ENCODE data around the gene BOC.

Gene BOC

DNA sequence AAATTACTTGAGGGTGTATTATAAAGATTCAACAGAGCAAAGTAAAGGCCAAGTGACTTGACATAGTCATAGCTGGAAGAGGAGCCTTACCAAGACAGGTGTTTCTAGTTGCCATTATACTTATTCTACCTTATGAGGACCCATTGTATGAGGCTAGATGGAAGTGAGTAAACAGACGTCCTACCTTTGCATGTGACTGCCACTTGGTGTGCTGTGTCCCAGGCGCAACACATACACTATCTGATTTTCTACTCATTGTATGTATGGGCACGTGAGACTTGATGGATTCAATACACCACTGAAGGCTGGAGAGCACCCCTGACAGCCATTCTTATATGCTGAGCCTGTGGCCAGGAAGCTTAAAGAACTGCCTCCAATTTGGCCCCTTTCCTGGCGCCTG is 40.5 kb downstream of the BOC start:
- DNase-seq (ENCODE audit: low spot score): no peak

DNA sequence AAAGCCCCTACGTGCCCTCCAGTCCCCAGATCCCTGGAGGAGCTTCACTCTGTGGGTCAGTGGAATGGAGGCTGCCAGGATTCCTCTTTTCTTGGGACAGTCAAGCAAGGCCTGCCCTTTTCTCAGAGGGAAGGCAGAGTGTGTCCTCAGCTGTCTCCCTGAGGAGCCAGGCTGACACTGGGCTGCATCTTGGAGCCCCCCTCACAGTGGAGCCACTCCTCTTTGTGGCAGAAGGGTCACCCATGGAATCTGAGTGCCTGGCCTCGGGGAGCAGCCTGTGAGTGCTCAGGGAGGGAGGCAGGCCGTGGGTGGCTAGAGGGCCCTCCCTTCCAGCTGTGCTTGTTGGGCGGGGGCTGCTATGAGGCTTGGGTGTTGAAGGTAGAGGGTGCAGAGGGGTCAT is 41.2 kb downstream of the BOC start:
- no peak for DNase-seq (ENCODE audit: low spot score)

DNA sequence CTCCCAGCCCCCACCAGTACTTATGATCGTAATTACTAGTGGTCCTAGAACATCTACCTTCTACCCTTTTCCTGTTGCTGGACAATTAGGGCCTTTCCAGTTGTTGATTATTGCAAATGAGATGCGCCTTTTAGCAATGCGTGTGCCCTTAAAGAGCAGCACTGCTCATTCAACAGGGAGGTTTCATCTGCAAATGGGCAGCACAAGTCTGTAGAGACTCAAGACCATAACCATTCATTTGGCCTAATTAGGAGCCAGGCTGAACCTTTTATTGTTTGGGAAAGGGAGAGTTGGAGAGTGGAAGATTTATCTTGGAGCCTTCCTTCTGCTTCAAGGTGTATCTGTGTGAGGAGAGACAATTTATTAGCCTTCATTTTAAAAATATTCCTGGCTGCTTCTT is 42.3 kb downstream of the BOC start:
- DNase-seq (ENCODE audit: low spot score): no peak

DNA sequence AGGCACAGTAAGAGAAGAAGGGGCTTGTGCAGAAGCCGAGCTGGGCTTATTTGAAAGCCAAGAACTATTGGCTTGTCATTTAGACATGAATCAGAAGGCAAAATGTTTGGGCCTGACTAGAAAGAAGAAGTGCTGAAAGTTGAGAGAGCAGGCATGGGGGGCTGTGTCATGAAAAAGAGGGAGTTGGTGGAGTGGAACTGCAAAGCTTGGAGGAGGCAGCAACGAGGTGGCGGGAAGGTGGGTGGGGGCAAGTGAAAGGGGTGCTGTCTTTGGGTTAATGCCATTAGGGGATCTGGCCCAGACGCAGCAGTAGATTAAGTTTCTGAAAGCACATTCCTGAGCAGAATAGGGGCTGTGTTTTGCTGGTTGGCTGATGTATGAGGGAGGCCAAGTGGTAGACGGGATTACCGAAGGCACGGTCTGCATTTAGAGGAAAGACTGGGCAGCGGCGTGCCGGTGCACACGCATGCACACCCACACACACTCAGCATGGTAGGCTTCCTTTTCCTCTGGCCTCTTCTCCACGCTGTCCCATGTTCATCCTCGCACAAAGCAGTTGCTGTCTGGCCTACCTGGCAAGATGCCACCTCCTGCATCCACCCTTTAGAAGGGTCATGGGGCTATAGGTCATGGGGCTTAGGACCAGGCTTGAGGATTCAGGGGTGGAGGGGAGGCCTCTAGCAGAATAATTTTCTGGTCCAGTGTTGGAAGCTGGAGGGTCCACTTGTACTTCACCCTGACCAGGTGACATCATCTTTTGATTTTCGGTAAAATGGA is 43.0 kb downstream of the BOC start:
- peak; percentile 50 for DNase-seq (ENCODE audit: low spot score)

DNA sequence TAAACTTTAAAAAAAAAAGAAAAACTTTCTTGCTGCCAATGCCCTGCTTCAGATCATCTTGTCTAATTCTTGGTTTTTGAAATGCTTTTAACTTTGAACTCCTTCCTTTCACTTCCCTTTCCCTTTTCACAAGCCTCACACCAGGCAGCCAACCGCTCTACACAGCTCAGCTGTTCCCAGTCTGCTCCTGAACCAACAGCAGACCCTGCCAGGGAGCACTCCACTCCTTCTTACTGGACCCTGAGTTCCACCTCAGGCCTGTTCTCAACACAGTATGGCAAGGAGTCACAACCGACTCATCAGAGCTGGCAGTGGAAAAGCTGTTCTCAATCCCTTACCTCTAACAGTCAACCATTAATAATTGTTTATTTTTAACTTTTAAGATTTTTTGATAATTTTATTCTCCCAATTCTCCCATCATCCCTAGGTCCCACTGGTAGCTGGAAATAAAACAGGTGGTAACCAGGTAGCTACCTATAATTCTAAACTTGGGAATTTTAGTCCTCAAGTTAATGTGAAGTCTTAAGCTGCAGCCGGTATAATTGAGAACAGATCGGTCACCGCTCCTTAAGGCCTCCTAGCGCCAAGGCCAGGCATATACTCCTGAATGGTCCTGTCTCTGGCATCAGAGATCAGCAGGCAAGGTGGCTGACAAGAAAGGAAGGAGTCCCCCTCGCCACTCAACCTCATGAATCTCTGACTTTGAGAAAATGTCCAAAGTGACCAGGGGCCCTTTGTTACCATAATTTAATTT is 43.9 kb downstream of the BOC start:
- peak; percentile 38 for DNase-seq (ENCODE audit: low spot score)

DNA sequence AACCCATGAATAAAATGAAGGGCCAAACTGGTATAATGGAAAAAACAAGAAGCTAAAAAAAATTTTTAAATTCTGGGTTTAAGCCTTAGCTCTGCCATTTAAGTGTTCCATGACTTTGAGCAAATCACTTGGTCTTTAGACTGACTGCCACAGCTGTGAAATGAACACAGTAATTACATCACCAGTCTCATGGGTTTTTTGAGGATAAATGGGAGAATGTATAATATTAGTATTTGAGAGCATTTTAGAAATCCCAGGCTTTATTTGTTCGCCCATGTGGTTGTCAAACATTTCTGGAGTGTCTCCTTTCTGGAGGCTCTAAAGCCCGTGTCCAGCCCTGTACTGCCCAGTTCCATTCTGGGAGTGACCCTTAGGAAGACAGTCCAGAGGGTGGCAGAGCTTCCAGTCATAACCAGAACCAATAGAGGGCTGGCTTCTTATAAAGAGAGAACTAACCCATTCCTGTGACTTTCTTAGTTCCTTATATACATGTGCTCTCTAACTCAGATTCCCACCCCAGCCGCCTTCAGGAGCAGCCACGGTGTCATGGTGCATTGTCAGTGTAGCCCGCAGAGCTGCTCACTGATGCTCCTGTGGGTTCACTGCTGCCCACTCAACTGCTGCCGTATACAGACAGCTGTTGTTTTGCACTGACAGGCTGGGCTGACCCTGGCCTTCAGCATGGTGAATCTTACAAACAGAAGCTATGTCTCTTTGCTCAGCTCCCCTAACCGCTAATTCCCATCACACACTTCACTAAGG is 44.7 kb downstream of the BOC start:
- no peak for DNase-seq (ENCODE audit: low spot score)

DNA sequence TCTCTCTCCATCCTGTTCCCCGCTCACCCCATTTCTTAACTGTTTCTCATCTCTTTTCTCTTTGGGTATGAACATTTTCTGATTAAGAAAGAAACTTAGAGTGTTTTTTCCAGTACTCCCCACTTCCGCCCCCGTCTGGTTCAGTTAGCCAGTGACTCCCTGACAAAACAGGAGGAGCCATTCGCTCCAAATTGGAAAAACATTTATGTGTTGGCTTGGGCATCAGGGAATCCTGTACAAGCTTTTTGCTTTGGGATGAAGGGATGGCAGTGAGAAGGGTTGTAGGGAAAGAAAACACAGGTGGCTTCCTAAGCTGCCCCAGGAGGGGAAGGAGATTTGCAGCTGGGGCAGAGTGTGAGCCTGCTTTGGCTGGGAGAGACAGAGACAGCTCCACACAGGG is 47.0 kb downstream of the BOC start:
- DNase-seq (ENCODE audit: low spot score): no peak

DNA sequence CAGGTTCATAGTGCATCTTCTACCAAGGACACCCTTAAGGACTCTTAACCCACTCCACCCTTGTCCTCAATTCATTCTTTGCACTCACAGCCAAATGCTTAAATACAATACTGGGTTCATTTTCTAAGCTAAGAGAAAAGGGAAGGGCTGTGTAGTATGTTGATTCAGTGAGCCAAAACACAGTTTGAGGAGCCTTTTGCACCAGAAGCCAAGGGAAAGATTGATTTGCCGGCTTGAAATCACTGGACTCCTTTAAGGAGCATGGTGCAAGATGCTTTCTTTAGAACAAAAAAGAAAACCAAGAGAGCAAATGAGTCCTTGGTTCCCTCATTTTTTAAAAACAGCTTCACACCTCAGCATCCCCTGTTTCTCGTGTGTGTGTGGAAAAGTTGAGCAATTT is 47.8 kb downstream of the BOC start:
- DNase-seq (ENCODE audit: low spot score): no peak

DNA sequence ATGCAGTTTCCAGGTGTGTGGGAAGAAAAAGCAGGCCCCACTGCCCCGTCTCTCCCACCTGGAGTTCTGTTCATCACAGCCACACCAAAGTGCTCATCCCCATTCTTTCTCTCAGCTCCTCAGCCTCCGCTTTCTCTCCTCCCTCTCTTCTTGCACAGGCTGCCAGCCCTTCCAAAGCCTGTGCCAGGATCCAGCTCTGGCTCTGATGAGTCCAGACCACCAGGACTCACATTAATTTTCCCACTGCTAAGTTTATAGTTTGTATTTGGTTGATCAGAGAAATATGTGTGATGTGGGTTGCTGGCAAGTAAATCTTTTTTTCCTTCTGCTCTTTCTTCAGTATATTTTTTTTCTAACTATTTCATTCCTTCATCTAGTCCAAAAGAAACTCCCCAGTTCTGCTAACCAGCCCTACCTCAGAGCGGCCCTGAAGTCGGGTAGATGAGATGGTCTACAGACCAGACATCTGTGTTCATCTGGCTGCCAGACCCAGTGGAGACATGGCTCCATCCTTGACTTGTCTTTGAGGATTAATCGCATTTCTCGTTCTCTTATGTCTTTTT is 49.8 kb downstream of the BOC start:
- DNase-seq (ENCODE audit: low spot score): no peak

DNA sequence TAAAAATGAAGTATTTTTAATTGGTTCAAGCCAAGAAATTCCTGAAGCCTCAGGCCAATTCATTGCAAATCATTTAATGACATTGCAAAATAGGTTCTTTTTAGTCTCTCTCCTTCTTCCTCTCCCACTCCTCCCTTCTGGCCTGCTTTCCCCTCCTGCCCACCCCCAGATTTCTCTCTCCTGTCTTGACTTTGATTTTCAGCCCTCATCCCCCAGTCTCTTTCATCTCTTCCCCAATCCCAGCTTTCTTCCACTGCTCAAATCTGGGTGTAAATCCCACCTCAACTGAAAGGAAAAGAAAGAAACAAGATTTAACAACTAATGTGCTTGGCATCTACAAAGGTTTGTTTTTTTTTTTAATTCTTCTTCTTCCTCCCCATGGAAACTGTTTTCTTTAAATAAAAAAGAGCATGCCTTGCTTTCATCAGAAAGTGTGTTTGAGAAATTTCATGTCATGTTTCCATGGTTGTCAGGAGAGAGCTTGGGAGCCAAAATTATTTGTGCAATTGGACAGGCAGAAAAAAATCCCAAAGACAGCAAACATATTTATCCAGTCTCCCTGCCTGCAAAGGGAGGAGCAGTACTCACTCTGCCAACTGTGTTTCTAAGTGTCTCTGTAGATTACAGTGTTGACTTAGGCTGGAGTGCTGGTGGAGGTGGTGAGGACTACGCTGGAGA is 50.4 kb downstream of the BOC start:
- DNase-seq (ENCODE audit: low spot score): no peak

DNA sequence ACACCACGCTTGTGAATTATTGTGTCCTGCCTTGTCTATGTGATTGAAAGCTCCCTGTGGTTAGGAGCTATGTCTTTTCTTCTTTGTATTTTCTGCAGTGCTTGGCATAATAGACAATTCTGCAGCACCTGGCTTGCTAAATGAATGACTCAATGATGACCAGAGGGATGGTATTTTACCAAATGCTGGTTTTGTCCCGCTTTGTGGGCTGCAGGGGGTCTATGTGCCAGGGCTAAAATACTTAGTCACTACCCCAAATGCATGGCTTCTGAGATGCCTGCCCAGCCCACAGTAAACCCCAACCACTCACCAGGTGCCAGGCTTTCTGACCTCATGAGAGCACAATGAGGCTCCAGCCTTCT is 50.9 kb downstream of the BOC start:
- no peak for DNase-seq (ENCODE audit: low spot score)

DNA sequence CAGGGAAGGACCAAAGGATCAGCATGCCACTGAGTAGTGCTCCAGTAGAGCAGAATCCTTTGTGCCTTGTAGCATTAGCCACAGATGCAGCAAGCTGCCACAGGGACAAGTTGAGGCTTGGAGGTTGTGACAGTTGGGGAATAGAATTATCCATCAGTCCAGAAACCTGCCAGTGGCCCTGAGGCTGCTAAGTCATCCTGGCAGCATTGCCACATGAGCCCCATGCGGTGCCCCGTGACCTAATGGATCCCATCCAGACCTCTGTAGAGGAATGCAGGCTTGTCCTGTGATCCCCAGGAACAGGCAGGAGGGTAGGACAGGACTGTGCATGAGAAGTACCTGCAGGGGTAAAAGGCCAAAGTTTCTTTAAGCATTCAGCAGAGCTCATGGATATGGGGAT is 51.7 kb downstream of the BOC start:
- DNase-seq (ENCODE audit: low spot score): no peak

DNA sequence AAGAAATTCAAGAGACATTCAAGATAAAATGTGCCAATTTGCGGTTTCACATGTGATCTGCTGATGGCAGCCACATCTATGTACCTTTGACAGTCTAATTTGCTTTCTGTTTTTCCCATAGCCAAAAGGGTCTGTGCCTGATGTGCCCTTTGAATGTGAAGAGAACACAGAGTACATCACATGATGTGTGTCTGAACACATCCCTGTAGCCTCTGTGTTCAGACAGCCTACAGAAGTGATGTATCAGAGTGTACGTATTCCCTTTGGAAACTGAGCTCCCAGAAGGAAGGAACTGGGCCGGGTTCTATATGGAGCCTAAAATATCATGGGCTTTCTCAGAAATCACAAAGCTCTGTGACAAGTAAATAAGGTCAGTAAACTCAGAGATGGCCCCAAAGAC is 52.4 kb downstream of the BOC start:
- no peak for DNase-seq (ENCODE audit: low spot score)

DNA sequence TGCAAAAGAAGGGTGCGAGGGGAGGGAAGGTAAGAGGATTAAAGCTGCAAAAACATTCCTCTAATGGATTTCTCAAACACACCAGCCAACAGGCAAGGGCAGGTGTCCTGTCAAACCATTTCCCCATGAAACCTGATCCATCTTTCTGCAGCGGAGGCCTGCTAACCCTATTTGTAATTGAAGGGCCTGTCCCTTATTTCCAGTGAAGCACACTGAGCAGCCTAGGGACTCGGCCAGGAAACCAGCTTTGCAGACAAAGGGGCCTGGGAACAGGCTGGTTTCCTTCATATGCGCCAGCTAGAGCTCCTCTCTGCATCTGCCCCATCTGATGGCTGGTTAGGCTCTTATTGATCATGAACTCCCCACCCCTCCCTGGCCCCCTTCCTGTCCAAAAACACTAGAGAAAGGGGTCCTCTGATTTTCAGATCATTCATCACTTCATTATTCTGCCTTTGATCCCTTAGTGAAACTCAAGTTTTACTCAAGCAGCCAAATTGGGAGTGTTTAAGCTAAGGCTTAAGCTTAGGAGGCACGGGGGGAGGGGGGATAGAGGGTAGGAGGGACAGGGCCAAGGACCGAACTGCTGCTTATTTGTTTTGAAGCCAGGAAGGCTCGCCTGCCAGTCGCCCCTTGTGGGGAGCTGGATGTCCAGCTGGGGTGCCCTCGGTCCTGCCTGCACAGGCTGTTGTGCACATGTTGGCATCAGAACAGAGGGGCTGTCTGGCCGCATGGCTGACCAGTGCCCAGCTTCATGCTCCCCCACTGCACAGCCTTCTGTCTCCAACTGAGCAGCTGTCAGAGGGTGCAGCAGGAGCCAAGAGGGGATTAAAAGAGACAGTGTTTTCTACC is 53.1 kb downstream of the BOC start:
- DNase-seq (ENCODE audit: low spot score): peak; percentile 69

DNA sequence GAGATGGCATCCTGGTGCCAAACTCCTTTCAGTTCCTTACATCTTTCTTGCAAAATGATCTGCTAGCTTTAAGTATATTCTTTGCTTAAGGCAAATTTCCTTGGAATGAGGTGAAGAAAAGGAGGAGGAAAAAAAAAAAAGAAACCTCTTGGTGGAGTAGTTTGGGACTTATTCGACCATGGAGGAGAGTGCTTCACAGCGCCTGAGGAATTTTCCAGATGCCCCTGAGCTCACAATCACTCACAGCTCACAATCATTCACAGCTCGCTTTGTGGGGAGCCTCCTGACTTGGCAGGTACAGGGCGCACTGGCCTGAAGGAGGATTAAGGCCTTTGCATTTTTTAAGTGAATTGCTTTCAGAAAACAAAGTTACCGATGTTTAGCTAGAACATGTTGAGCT is 53.9 kb downstream of the BOC start:
- DNase-seq (ENCODE audit: low spot score): no peak

DNA sequence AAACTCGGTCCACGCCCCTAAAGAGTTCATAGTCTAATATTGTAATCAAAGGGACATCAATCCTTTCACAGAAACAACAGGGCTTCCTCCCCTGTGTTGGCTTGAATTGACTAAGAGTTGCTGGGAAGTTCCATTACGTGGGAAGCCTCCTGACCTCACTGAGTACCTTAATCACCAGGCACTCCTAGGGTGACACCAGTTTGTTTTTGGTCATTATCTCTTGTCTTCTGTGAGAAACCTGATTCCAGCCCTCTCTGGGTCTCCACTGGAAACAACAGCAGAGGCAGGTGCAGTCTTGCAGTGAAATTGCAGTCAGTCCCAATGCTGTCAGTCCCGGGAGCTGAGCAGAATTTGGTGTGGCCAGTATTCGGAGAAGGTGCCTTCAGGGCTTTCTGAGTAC is 55.4 kb downstream of the BOC start:
- no peak for DNase-seq (ENCODE audit: low spot score)

DNA sequence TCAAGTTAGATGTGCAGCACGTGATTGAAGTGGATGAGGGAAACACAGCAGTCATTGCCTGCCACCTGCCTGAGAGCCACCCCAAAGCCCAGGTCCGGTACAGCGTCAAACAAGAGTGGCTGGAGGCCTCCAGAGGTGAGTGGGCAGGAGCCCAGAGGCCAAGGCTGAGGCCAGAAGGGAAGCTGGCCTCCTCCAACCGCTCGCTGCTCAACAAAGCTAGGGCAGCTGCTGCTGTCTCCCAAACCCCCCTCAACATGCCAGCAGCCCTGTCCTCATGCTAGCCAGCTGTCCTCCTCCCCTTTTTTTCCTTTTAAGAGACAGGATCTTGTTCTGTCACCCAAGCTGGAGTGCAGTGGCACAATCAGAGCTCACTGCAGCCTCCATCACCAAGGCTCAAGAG is 57.0 kb downstream of the BOC start:
- DNase-seq (ENCODE audit: low spot score): no peak

DNA sequence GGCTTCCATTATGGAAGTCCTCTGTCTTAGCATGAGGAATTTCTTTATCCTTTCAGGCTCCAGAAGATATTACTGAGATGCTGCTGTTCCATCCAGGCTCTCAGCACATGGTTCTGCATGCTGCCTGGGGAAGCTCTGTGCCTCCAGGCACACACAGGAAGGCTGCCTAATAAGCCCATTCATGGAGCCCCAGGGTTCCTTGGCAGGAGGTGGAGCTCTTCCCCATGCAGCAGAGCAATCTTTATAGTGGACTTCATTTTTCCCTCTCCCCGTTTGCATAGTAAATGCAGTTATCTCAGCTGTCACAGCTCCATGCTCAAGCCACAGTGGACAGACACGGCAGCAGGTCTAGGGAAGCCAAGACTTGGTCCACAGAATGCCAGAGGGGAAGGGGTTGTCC is 57.6 kb downstream of the BOC start:
- no peak for DNase-seq (ENCODE audit: low spot score)

DNA sequence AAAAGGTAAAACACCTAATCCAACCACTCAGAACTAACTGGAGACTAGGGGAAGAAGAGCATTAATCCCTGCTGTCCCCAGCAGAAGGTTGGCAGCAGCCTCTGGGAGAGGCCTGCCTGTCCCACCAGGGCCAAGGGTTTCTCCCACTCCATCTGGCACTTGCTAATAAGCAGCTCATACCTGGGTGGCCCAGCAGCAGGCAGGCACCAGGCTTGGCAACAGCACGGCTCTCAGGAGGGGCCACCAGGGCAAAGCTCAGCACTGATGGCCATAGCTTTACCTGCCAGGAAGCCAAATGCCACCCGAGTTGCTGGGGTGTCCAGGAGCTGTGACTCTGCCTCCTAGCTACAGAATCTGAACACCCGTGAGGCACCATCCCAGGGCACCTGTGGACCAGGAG is 58.3 kb downstream of the BOC start:
- no peak for DNase-seq (ENCODE audit: low spot score)

DNA sequence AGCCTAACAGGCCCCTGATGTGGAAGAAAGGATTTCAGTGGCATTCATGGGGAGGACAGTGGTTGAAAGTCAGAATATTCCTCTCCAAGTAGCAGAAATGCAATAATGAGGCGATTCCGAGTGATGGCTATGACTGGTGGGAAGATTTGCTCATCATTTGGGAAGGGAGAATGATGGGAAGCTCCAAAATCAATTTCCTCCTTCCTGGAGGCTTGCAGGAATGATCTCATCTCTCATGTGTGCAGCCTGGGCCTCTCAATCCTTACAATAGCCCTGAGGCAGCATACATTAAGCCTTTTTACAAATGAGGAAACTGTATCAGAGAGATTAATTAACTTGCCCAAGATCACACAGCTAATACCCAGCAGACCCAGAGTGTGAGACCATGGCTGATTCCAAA is 58.7 kb downstream of the BOC start:
- DNase-seq (ENCODE audit: low spot score): no peak

DNA sequence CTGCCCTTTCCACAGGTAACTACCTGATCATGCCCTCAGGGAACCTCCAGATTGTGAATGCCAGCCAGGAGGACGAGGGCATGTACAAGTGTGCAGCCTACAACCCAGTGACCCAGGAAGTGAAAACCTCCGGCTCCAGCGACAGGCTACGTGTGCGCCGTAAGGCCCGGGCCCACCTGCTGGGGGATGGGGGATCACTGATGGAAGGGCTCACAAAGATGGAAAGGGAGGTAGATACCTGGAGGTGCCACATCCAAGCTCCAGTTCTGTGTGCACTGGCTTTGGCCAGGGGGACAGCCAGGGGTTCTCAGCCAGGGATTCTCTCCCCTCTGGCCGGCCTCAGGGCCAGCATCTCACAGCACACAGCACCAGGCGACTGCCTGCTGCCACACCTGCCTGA is 59.4 kb downstream of the BOC start:
- DNase-seq (ENCODE audit: low spot score): no peak

All from globus pallidus (tissue), 1 donor.